Measurements from ENCODE around the gene ONECUT2.
"Not testable (repeated sequence)": the region's sequence is repeated elsewhere in the genome, so short reads cannot be mapped to it uniquely, and the experiment has no call there.

The ONECUT2 gene

DNA sequence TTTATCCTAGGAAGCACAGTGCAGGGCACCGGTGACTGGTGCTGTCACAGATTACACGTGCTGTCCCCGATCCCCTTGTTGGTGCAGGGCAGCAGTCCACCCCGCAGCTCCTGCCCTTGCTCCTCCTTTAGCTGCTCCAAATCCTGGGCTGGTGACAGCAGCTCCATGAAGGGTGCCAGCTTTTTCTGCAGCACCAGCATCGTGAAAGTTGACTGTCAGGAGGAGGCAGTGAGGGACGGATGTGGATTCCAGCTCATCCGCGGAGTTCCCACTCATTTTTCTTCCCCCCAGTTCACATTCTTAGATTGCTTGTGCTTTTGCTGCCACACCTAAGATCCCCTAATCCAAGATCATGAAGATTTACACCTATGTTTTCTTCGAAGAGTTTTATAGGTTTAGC lies 67.5 kb downstream of the ONECUT2 start:
- H3K9me3 ChIP-seq (ENCODE audit: control extremely low read depth in 1 of 5, control insufficient read depth in 4 of 5, insufficient read depth in 2 of 5, low read depth in 1 of 5, low read length in 4 of 5) = no peaks in the 10 kb centered on the region
- no peak for DNase-seq
- WGBS (ENCODE audit: insufficient coverage) = 78% methylated on average over 6 of the region's 9 CpGs
- ChIA-PET POLR2A (no interaction called here), CTCF (no interaction called here)
- H3K36me3 ChIP-seq (ENCODE audit: control insufficient read depth in 4 of 4, insufficient read depth in 4 of 4, low read length in 3 of 4) = no peaks in the 10 kb centered on the region
- H3K27me3 ChIP-seq (replicated peaks in 2 of 5; ENCODE audit: control insufficient read depth in 4 of 5, insufficient read depth in 5 of 5, low read length in 4 of 5) = peaks cover 0 to 2% (median 0%) of the 10 kb centered on the region in 5 experiments
- no peak overlapping the region for H3K4me3 ChIP-seq (ENCODE audit: control insufficient read depth in 1 of 7, extremely low read depth in 1 of 7, insufficient read depth in 4 of 7, low read depth in 2 of 7, low read length in 6 of 7)
- H3K27ac ChIP-seq (ENCODE audit: insufficient read depth in 1 of 2, low read depth in 1 of 2, low read length in 2 of 2, poor library complexity in 1 of 2, severe bottlenecking in 2 of 2) = no peak overlapping the region
- no peaks in the 10 kb centered on the region for H3K4me1 ChIP-seq (ENCODE audit: control extremely low read depth in 1 of 4, control insufficient read depth in 4 of 4, insufficient read depth in 4 of 4, low read length in 3 of 4)

DNA sequence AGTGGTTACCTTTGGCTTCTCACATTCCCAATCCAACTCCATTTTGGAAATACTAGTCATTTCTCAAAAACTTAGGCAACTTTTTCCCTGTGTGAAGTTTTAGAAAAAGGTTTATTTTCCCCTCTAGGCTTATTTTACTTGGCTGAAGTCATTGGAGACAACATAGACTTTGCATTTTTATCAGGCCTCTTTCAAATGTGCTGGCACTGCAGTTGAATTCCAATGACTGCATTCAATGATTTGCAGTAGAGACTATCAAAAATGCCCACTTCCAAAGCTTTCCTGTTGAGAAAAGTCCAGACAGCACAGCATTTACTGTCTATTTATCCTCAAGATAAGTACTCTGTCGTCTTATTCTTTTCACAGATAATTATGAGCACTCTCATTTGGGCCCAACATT lies 70.1 kb downstream of the ONECUT2 start:
- no peak overlapping the region for H3K4me3 ChIP-seq (ENCODE audit: control insufficient read depth in 1 of 7, extremely low read depth in 1 of 7, insufficient read depth in 4 of 7, low read depth in 2 of 7, low read length in 6 of 7)
- DNase-seq = no peak
- no peaks in the 10 kb centered on the region for H3K9me3 ChIP-seq (ENCODE audit: control extremely low read depth in 1 of 5, control insufficient read depth in 4 of 5, insufficient read depth in 2 of 5, low read depth in 1 of 5, low read length in 4 of 5)
- peaks cover 0 to 2% (median 0%) of the 10 kb centered on the region in 5 experiments for H3K27me3 ChIP-seq (replicated peaks in 2 of 5; ENCODE audit: control insufficient read depth in 4 of 5, insufficient read depth in 5 of 5, low read length in 4 of 5)
- 91% methylated on average over 1 of the region's 1 CpG for WGBS (ENCODE audit: insufficient coverage)
- CTCF ChIA-PET = no interaction called here
- POLR2A ChIA-PET = interaction anchor here (0.7 kb wide), 1 partner anchor 24 kb away, joined by 3 read pairs; no protein-coding TSS in a partner anchor
- no peaks in the 10 kb centered on the region for H3K4me1 ChIP-seq (ENCODE audit: control extremely low read depth in 1 of 4, control insufficient read depth in 4 of 4, insufficient read depth in 4 of 4, low read length in 3 of 4)
- no peak overlapping the region for H3K27ac ChIP-seq (ENCODE audit: insufficient read depth in 1 of 2, low read depth in 1 of 2, low read length in 2 of 2, poor library complexity in 1 of 2, severe bottlenecking in 2 of 2)
- H3K36me3 ChIP-seq (ENCODE audit: control insufficient read depth in 4 of 4, insufficient read depth in 4 of 4, low read length in 3 of 4) = no peaks in the 10 kb centered on the region

DNA sequence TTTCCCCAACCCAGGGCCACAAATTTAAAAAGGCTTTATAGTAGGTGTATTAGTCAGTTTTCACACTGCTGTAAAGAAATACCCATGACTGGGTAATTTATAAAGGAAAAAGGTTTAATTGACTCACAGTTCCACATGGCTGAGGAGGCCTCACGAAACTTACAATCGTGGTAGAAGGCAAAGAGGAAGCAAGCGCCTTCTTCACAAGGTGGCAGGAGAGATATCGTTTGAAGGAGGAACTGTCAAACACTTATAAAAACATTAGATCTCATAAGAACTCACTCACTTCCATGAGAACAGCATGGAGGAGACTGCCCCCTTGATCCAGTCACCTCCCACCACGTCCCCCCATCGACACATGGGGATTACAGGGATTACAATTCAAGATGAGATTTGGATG lies 80.9 kb downstream of the ONECUT2 start:
- CTCF ChIA-PET = no interaction called here
- peak; percentile 16 to 76 (median 50) for DNase-seq
- H3K4me3 ChIP-seq (ENCODE audit: control insufficient read depth in 1 of 7, extremely low read depth in 1 of 7, insufficient read depth in 4 of 7, low read depth in 2 of 7, low read length in 6 of 7) = no peak overlapping the region
- H3K9me3 ChIP-seq (ENCODE audit: control extremely low read depth in 1 of 5, control insufficient read depth in 4 of 5, insufficient read depth in 2 of 5, low read depth in 1 of 5, low read length in 4 of 5) = no peaks in the 10 kb centered on the region
- H3K27me3 ChIP-seq (replicated peaks in 2 of 5; ENCODE audit: control insufficient read depth in 4 of 5, insufficient read depth in 5 of 5, low read length in 4 of 5) = peaks cover 0 to 3% (median 0%) of the 10 kb centered on the region in 5 experiments
- no peak overlapping the region for H3K27ac ChIP-seq (ENCODE audit: insufficient read depth in 1 of 2, low read depth in 1 of 2, low read length in 2 of 2, poor library complexity in 1 of 2, severe bottlenecking in 2 of 2)
- POLR2A ChIA-PET = no interaction called here
- 27% methylated on average over 5 of the region's 6 CpGs for WGBS (ENCODE audit: insufficient coverage)
- H3K4me1 ChIP-seq (ENCODE audit: control extremely low read depth in 1 of 4, control insufficient read depth in 4 of 4, insufficient read depth in 4 of 4, low read length in 3 of 4) = no peaks in the 10 kb centered on the region
- no peaks in the 10 kb centered on the region for H3K36me3 ChIP-seq (ENCODE audit: control insufficient read depth in 4 of 4, insufficient read depth in 4 of 4, low read length in 3 of 4)

DNA sequence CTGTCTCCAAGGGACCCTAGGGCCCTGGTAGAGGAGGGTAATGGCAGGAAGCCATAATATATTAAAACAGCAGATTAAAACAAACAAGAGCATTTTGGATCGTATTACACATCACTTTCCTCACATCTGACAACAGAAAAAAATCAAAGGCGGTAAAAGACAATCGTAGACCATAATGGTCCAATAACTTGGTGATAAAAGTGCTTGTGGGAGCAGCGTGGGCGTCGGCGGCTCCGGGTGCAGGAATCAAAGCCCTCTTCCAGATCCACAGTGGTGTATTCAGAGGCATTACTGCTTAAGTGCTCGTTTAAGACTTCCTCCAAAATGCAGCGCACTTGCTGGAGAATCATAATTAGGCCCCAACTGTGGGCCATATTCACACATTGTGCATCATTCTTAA lies 83.4 kb downstream of the ONECUT2 start:
- Histone ChIP-seq H3K27ac (ENCODE audit: insufficient read depth in 1 of 2, low read depth in 1 of 2, low read length in 2 of 2, poor library complexity in 1 of 2, severe bottlenecking in 2 of 2) (no peak overlapping the region), H3K4me3 (ENCODE audit: control insufficient read depth in 1 of 7, extremely low read depth in 1 of 7, insufficient read depth in 4 of 7, low read depth in 2 of 7, low read length in 6 of 7) (no peak overlapping the region), H3K36me3 (ENCODE audit: control insufficient read depth in 4 of 4, insufficient read depth in 4 of 4, low read length in 3 of 4) (no peaks in the 10 kb centered on the region), H3K4me1 (ENCODE audit: control extremely low read depth in 1 of 4, control insufficient read depth in 4 of 4, insufficient read depth in 4 of 4, low read length in 3 of 4) (peaks cover 0 to 8% (median 1%) of the 10 kb centered on the region in 4 experiments), H3K9me3 (ENCODE audit: control extremely low read depth in 1 of 5, control insufficient read depth in 4 of 5, insufficient read depth in 2 of 5, low read depth in 1 of 5, low read length in 4 of 5) (no peaks in the 10 kb centered on the region), H3K27me3 (replicated peaks in 2 of 5; ENCODE audit: control insufficient read depth in 4 of 5, insufficient read depth in 5 of 5, low read length in 4 of 5) (no peaks in the 10 kb centered on the region)
- ChIA-PET POLR2A (no interaction called here), CTCF (no interaction called here)
- no peak for DNase-seq
- 79% methylated on average over 6 of the region's 10 CpGs for WGBS (ENCODE audit: insufficient coverage)

DNA sequence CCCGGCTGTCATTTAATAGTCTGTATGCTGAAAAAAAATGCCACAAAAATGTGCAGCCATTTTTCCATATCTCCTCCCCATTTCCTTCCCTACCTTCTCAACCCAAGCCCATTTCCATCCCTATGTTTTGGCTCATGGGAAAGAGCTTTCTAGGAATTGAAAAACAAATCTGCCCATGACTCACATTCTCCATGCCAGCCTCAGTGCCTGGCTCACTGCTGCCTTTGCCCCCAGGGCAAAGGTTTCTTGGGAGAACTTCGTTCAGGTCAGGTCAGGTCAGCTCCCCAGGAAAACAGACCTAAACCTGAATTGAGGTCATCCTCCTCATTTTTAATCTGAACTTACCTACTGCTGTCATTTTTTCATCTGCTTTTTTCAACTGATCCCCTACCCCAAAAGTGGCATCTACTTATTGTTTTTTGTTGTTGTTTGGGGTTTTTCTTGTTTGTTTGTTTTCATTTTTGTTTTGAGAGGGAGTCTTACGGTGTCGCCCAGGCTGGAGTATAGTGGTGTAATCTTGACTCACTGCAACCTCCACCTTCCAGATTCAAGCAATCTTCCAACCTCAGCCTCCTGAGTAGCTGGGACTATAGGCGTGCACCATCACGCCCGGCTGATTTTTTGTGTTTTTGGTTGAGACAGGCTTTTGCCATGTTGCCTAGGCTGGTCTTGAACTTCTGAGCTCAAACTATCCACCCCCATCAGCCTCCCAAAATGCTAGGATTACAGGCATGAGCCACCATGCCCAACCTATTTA lies 84.7 kb downstream of the ONECUT2 start:
- no peaks in the 10 kb centered on the region for H3K36me3 ChIP-seq (ENCODE audit: control insufficient read depth in 4 of 4, insufficient read depth in 4 of 4, low read length in 3 of 4)
- H3K4me1 ChIP-seq (ENCODE audit: control extremely low read depth in 1 of 4, control insufficient read depth in 4 of 4, insufficient read depth in 4 of 4, low read length in 3 of 4) = peaks cover 0 to 10% (median 1%) of the 10 kb centered on the region in 4 experiments
- no peak overlapping the region for H3K27ac ChIP-seq (ENCODE audit: insufficient read depth in 1 of 2, low read depth in 1 of 2, low read length in 2 of 2, poor library complexity in 1 of 2, severe bottlenecking in 2 of 2)
- no peaks in the 10 kb centered on the region for H3K27me3 ChIP-seq (replicated peaks in 2 of 5; ENCODE audit: control insufficient read depth in 4 of 5, insufficient read depth in 5 of 5, low read length in 4 of 5)
- CTCF ChIA-PET = no interaction called here
- no peak for DNase-seq
- H3K9me3 ChIP-seq (ENCODE audit: control extremely low read depth in 1 of 5, control insufficient read depth in 4 of 5, insufficient read depth in 2 of 5, low read depth in 1 of 5, low read length in 4 of 5) = peaks cover 0 to 1% (median 0%) of the 10 kb centered on the region in 5 experiments
- POLR2A ChIA-PET = no interaction called here
- 100% methylated on average over 3 of the region's 7 CpGs for whole genome bisulfite sequencing (ENCODE audit: insufficient coverage)
- no peak overlapping the region for H3K4me3 ChIP-seq (ENCODE audit: control insufficient read depth in 1 of 7, extremely low read depth in 1 of 7, insufficient read depth in 4 of 7, low read depth in 2 of 7, low read length in 6 of 7)

DNA sequence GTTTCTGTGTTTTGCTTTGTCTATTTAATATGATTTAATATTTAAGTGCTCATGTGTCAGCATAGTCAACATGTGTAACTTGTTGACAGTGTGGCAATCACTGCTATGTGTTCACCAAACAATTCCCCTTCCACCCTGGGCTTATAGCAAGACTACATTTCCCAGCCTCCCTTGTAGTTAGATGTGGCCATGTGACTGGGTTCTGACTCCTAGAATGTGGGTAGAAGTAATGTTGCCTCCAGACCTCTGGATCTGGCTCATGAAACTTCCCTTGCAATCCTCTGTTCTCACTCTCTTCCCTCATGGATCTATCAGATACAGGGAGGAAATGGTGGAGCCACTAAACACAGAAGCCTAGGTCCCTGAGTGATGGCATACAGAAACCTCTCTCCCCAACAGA lies 87.2 kb downstream of the ONECUT2 start:
- H3K9me3 ChIP-seq (ENCODE audit: control extremely low read depth in 1 of 5, control insufficient read depth in 4 of 5, insufficient read depth in 2 of 5, low read depth in 1 of 5, low read length in 4 of 5); CTCF ChIA-PET; DNase-seq; POLR2A ChIA-PET; H3K36me3 ChIP-seq (ENCODE audit: control insufficient read depth in 4 of 4, insufficient read depth in 4 of 4, low read length in 3 of 4); H3K27ac ChIP-seq (ENCODE audit: insufficient read depth in 1 of 2, low read depth in 1 of 2, low read length in 2 of 2, poor library complexity in 1 of 2, severe bottlenecking in 2 of 2); H3K4me3 ChIP-seq (ENCODE audit: control insufficient read depth in 1 of 7, extremely low read depth in 1 of 7, insufficient read depth in 4 of 7, low read depth in 2 of 7, low read length in 6 of 7); H3K27me3 ChIP-seq (replicated peaks in 2 of 5; ENCODE audit: control insufficient read depth in 4 of 5, insufficient read depth in 5 of 5, low read length in 4 of 5): not testable (repeated sequence)
- H3K4me1 ChIP-seq (ENCODE audit: control extremely low read depth in 1 of 4, control insufficient read depth in 4 of 4, insufficient read depth in 4 of 4, low read length in 3 of 4) = peaks cover 0 to 10% (median 1%) of the 10 kb centered on the region in 4 experiments

DNA sequence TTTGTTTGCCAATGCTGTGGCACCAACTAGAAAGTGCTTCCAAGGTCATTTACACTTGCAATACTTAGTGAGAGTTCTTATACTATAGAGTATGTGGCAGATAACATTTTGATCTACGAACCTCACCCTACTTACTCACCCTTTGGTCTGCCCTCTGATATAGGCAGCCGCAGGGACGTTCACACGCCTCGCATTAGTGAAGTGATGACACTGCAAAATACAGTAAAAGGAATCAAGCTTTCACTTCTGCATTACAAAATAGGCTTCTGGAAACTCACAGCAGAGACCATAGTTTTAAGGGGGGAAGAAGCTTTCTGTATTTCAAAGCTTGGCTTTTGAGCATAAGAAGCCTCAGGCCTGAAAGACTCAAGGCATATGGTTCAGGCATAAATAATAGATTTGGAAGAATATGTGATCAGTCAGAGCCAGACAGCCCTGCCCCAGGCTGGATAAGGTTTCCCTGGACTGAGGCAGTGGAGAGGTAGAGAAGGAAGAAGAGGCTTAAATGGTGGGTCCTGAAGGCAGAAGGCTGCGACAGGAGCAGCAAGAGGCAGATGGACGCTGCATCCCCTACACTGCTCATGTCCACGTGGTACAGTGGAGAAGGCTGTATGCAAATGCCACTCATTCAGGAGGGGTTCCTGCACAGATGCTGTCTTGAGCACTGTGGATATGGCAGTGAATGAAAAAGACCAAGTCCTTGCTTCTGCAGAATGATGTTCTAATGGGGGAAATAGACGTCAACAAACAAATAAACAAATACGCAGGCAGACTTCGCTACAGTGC lies 88.2 kb downstream of the ONECUT2 start:
- WGBS (ENCODE audit: insufficient coverage) = 48% methylated on average over 8 of the region's 11 CpGs
- Histone ChIP-seq H3K36me3 (ENCODE audit: control insufficient read depth in 4 of 4, insufficient read depth in 4 of 4, low read length in 3 of 4) (no peaks in the 10 kb centered on the region), H3K4me1 (ENCODE audit: control extremely low read depth in 1 of 4, control insufficient read depth in 4 of 4, insufficient read depth in 4 of 4, low read length in 3 of 4) (peaks cover 0 to 10% (median 1%) of the 10 kb centered on the region in 4 experiments), H3K4me3 (ENCODE audit: control insufficient read depth in 1 of 7, extremely low read depth in 1 of 7, insufficient read depth in 4 of 7, low read depth in 2 of 7, low read length in 6 of 7) (no peak overlapping the region), H3K9me3 (ENCODE audit: control extremely low read depth in 1 of 5, control insufficient read depth in 4 of 5, insufficient read depth in 2 of 5, low read depth in 1 of 5, low read length in 4 of 5) (peaks cover 0 to 5% (median 0%) of the 10 kb centered on the region in 5 experiments), H3K27ac (ENCODE audit: insufficient read depth in 1 of 2, low read depth in 1 of 2, low read length in 2 of 2, poor library complexity in 1 of 2, severe bottlenecking in 2 of 2) (no peak overlapping the region), H3K27me3 (replicated peaks in 2 of 5; ENCODE audit: control insufficient read depth in 4 of 5, insufficient read depth in 5 of 5, low read length in 4 of 5) (no peaks in the 10 kb centered on the region)
- DNase-seq = peak; percentile 31 to 74 (median 68)
- ChIA-PET CTCF (no interaction called here), POLR2A (no interaction called here)
